H1 (cell line): Measurements from ENCODE around the gene ICAM3. TPM values are rescaled to one million over a fixed set of nuclear protein-coding genes. Genes with fewer than 3 reads are reported as not detected.

Source experiments
- BRCA1 ChIP-seq: IDR thresholded peaks from 2 replicates; pipeline ENCODE4 v1.6.1; 2012; ENCODE audit warnings: low read depth, low read length, improper control_type of control experiment
- CREB1 ChIP-seq: IDR thresholded peaks from 2 replicates; pipeline ENCODE4 v1.6.1; 2012; ENCODE audit warnings: inconsistent platforms
- GABPA ChIP-seq: IDR thresholded peaks from 2 replicates; pipeline ENCODE4 v1.6.1; 2011; ENCODE audit warnings: mild to moderate bottlenecking, low read length, moderate library complexity, borderline replicate concordance; ENCODE audit not compliant: insufficient read depth
- HDAC2 ChIP-seq, 2 experiments: fragments of 300-600 bp in 1 of 2; sonication (generic) in 1 of 2; IDR thresholded peaks; 2 replicates each; pipeline ENCODE4 v1.6.1; 2011 to 2012; ENCODE audit warnings: low read depth in 2 of 2, low read length in 2 of 2, mild to moderate bottlenecking in 2 of 2, moderate library complexity in 2 of 2, borderline replicate concordance in 1 of 2, inconsistent platforms in 1 of 2
- KDM4A ChIP-seq: IDR thresholded peaks from one replicate; pipeline ENCODE4 v1.7.1; 2012; ENCODE audit warnings: low read depth, mild to moderate bottlenecking, moderate library complexity, low read length, inconsistent platforms; ENCODE audit not compliant: severe bottlenecking
- PHF8 ChIP-seq: fragments of 200-600 bp; sonication (generic); conservative IDR thresholded peaks from 2 replicates; pipeline ENCODE4 v1.7.1; 2012; ENCODE audit warnings: low read depth, mild to moderate bottlenecking, inconsistent platforms, low read length, moderate library complexity
- RFX5 ChIP-seq: IDR thresholded peaks from 2 replicates; pipeline ENCODE4 v1.6.1; 2011; ENCODE audit warnings: low read depth, low read length, improper control_type of control experiment, borderline replicate concordance
- SUZ12 ChIP-seq: fragments of 200-600 bp; sonication (generic); IDR thresholded peaks from 2 replicates; pipeline ENCODE4 v1.6.1; 2012; ENCODE audit warnings: mild to moderate bottlenecking, inconsistent platforms, low read length, moderate library complexity, mixed read lengths
- TEAD4 ChIP-seq: IDR thresholded peaks from 2 replicates; pipeline ENCODE4 v1.6.1; 2012; ENCODE audit warnings: low read depth, low read length, inconsistent platforms, mixed read lengths
- polyA plus RNA-seq, 7 experiments: library from polyadenylated mRNA; depleted of rRNA in 3 of 7; stranded (reverse) in 5 of 7; unstranded in 2 of 7; fragments of >200 nt in 5 of 7; fragments of 200-250 nt in 2 of 7; gene quantifications; 1 replicate in 5 of 7; 2 replicates in 1 of 7; 4 replicates in 1 of 7; pipeline versions ENCODE4 v1.2.1 to v1.2.3, GENCODE V29; 2011 to 2013; ENCODE audit warnings: missing spikeins in 2 of 7, mixed read lengths in 2 of 7
- total RNA-seq: library from RNA; stranded (reverse); fragmentation: NEBNext Ultra II Directional; extraction: Animal tissue kit (Norgen Biotek cat#: 25700); gene quantifications from 2 replicates; pipeline ENCODE4 v1.2.1, GENCODE V29; 2021

The ICAM3 gene
- total and polyA plus RNA-seq, 2 of the 8 experiments (the other 6 are each of a cell fraction or from before 2014, with no cell fraction given) = 15.4 to 16.5 TPM

DNA sequence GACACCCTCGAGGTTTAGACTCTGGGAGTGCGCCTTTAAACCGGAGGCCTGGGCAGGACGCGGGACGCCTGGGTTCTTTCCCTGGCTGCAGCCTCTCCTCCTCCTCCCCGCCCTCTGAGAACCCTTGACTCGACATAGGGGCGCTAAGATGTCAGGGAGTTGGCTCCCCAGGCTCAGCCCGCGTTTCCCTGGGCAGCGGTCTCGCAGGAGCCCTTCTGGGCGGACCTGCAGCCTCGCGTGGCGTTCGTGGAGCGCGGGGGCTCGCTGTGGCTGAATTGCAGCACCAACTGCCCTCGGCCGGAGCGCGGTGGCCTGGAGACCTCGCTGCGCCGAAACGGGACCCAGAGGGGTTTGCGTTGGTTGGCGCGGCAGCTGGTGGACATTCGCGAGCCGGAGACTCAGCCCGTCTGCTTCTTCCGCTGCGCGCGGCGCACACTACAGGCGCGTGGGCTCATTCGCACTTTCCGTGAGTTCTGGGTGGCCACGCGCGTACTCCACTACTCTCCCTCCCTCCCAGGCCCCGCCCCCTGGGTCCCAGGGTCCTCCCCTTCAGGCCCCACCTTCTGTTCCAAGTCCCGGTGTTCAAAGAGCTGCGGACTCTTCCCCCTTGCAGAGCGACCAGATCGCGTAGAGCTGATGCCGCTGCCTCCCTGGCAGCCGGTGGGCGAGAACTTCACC, 48.4 kb downstream of the ICAM3 start (continued):
- TF ChIP-seq PHF8 (no peak), GABPA (no peak), CREB1 (no peak; the same call in 1 of the 2 replicates), TEAD4 (no peak), HDAC2 (IDR thresholded peaks at IDR 0.05; ENCODE audit: borderline replicate concordance in 1 of 2, low read depth in 2 of 2, low read length in 2 of 2) (no peak), BRCA1 (no peak), KDM4A (peak; percentile 60), SUZ12 (peak; percentile 83; the same call in 1 of the 2 replicates), RFX5 (no peak)
